ENCODE results near the gene HOXC10. TPM values are rescaled to one million over a fixed set of nuclear protein-coding genes. Genes with fewer than 3 reads are reported as not detected.

HOXC10 gene
- total RNA-seq, 1 donor from 2014 or later, result not detected

DNA sequence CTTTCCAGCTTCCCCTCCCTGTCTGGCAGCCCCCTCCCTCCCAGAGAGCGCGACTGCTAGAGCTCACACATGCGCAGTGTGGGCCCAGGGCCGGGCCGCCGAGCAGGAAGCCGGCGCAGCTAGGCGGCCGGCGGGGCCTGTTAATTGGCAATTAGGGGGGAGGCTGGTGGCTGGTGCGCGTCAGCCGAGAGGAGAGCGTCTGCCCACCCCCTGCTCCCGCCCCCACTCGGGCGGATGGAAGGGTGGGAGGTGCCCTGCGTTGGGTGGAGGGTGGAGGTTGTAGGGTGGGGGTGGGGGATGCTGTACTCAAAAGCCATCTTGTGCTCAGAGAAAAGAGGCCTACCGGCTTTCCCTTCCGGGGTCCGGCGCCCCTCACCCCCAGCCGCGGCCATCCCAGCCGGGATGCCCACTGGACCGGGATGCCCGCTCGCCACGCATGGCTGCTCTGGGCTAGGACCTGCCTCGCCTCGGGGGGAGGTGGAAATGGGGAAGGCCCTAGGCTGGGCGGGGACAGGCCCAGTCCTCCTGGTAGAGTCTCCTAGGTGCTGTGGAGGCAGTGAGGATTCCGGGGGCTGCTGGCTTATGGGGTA, 33.0 kb downstream of the HOXC10 start:
- DNase-seq, result peak; percentile 79
- H3K4me3 Mint-ChIP-seq (ENCODE audit: unreplicated experiment), result peak overlapping the region; percentile 88
- H3K9me3 Mint-ChIP-seq (ENCODE audit: unreplicated experiment), result peaks cover 4% of the 10 kb centered on the region
- no peaks in the 10 kb centered on the region for H3K36me3 Mint-ChIP-seq (ENCODE audit: unreplicated experiment)
- no peak overlapping the region for H3K27ac Mint-ChIP-seq (ENCODE audit: unreplicated experiment)
- TF ChIP-seq, protein P1, sequence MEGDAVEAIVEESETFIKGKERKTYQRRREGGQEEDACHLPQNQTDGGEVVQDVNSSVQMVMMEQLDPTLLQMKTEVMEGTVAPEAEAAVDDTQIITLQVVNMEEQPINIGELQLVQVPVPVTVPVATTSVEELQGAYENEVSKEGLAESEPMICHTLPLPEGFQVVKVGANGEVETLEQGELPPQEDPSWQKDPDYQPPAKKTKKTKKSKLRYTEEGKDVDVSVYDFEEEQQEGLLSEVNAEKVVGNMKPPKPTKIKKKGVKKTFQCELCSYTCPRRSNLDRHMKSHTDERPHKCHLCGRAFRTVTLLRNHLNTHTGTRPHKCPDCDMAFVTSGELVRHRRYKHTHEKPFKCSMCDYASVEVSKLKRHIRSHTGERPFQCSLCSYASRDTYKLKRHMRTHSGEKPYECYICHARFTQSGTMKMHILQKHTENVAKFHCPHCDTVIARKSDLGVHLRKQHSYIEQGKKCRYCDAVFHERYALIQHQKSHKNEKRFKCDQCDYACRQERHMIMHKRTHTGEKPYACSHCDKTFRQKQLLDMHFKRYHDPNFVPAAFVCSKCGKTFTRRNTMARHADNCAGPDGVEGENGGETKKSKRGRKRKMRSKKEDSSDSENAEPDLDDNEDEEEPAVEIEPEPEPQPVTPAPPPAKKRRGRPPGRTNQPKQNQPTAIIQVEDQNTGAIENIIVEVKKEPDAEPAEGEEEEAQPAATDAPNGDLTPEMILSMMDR (IDR thresholded peaks at IDR 0.05; ENCODE audit: partially characterized antibody, unreplicated experiment), result no peak
- peaks cover 9% of the 10 kb centered on the region for H3K4me1 Mint-ChIP-seq (ENCODE audit: low read depth, unreplicated experiment)
- peaks cover 47% of the 10 kb centered on the region for H3K27me3 Mint-ChIP-seq (ENCODE audit: unreplicated experiment)

- TF ChIP-seq, protein P1 (IDR thresholded peaks at IDR 0.05; ENCODE audit: partially characterized antibody, unreplicated experiment), result no peak
- Mint-ChIP-seq H3K27me3 (ENCODE audit: unreplicated experiment) (peaks cover 41% of the 10 kb centered on the region), H3K36me3 (ENCODE audit: unreplicated experiment) (no peaks in the 10 kb centered on the region), H3K9me3 (ENCODE audit: unreplicated experiment) (peaks cover 4% of the 10 kb centered on the region), H3K4me3 (ENCODE audit: unreplicated experiment) (peak overlapping the region; percentile 63), H3K27ac (ENCODE audit: unreplicated experiment) (no peak overlapping the region), H3K4me1 (ENCODE audit: low read depth, unreplicated experiment) (peaks cover 9% of the 10 kb centered on the region)
- no peak for DNase-seq
These were observed 33.6 kb downstream of the HOXC10 start for GRCh38 chr12:54018468-54018984.

- Mint-ChIP-seq H3K4me3 (ENCODE audit: unreplicated experiment) (no peak overlapping the region), H3K9me3 (ENCODE audit: unreplicated experiment) (peaks cover 4% of the 10 kb centered on the region), H3K4me1 (ENCODE audit: low read depth, unreplicated experiment) (peaks cover 9% of the 10 kb centered on the region), H3K27me3 (ENCODE audit: unreplicated experiment) (peaks cover 40% of the 10 kb centered on the region), H3K36me3 (ENCODE audit: unreplicated experiment) (no peaks in the 10 kb centered on the region), H3K27ac (ENCODE audit: unreplicated experiment) (no peak overlapping the region)
- TF ChIP-seq, protein P1 (IDR thresholded peaks at IDR 0.05; ENCODE audit: partially characterized antibody, unreplicated experiment), result no peak
- no peak for DNase-seq
These were observed 34.3 kb downstream of the HOXC10 start for GRCh38 chr12:54019091-54019811.

GRCh38 chr12:54019924-54020590, 35.1 kb downstream of the HOXC10 start:
- Mint-ChIP-seq H3K27me3 (ENCODE audit: unreplicated experiment) (peaks cover 37% of the 10 kb centered on the region), H3K27ac (ENCODE audit: unreplicated experiment) (no peak overlapping the region), H3K4me1 (ENCODE audit: low read depth, unreplicated experiment) (peaks cover 9% of the 10 kb centered on the region), H3K36me3 (ENCODE audit: unreplicated experiment) (no peaks in the 10 kb centered on the region), H3K9me3 (ENCODE audit: unreplicated experiment) (peaks cover 2% of the 10 kb centered on the region), H3K4me3 (ENCODE audit: unreplicated experiment) (peak overlapping the region; percentile 45)
- no peak for DNase-seq
- TF ChIP-seq, protein P1 (IDR thresholded peaks at IDR 0.05; ENCODE audit: partially characterized antibody, unreplicated experiment), result no peak

All from glutamatergic neuron (in vitro differentiated cells).